HepG2 (cell line): ENCODE measurements around the gene SPTBN2. TPM values are rescaled to one million over a fixed set of nuclear protein-coding genes. Genes with fewer than 3 reads are reported as not detected.

Experiments used
- BRCA1 ChIP-seq: sonication (generic); formaldehyde crosslinking; IDR thresholded peaks from 2 replicates; pipeline ENCODE4 v1.4.0; 2020; ENCODE audit warnings: missing genetic modification reagents
- CHCHD3 ChIP-seq: sonication (generic); formaldehyde crosslinking; IDR thresholded peaks from 2 replicates; pipeline ENCODE4 v1.8.0; 2022; ENCODE audit warnings: mild to moderate bottlenecking, missing genetic modification reagents, moderate library complexity
- GRHL1 ChIP-seq: sonication (generic); formaldehyde crosslinking; conservative IDR thresholded peaks from 2 replicates; pipeline ENCODE4 v1.8.0; 2022; ENCODE audit warnings: missing genetic modification reagents
- KAT8 ChIP-seq: IDR thresholded peaks from 2 replicates; pipeline ENCODE4 v1.6.1; 2016; ENCODE audit warnings: missing genetic modification reagents, missing compliant biosample characterization
- KLF6 ChIP-seq: IDR thresholded peaks from 2 replicates; pipeline ENCODE4 v1.8.0; 2016; ENCODE audit warnings: missing biosample characterization, missing genetic modification reagents
- MAX ChIP-seq: IDR thresholded peaks from 2 replicates; pipeline ENCODE4 v1.6.1; 2012; ENCODE audit warnings: inconsistent platforms
- NFE2 ChIP-seq: sonication (generic); formaldehyde crosslinking; IDR thresholded peaks from 2 replicates; pipeline ENCODE4 v1.4.0; 2020; ENCODE audit warnings: missing genetic modification reagents
- NPAS2 ChIP-seq: sonication (generic); formaldehyde crosslinking; IDR thresholded peaks from 2 replicates; pipeline ENCODE4 v1.8.0; 2022; ENCODE audit warnings: mild to moderate bottlenecking, missing genetic modification reagents, borderline replicate concordance
- PBX2 ChIP-seq: IDR thresholded peaks from 2 replicates; pipeline ENCODE4 v1.6.1; 2016; ENCODE audit warnings: control low read depth
- RAD21 ChIP-seq: fragments of 450-650 bp; formaldehyde crosslinking; IDR thresholded peaks from 2 replicates; pipeline ENCODE4 v1.5.0; 2020; ENCODE audit warnings: mild to moderate bottlenecking
- SAFB2 ChIP-seq: sonication (generic); formaldehyde crosslinking; IDR thresholded peaks from 2 replicates; pipeline ENCODE4 v1.5.1; 2020; ENCODE audit warnings: missing genetic modification reagents, low read depth, mild to moderate bottlenecking, borderline replicate concordance
- SIN3B ChIP-seq: fragments of 150-350 bp; IDR thresholded peaks from 2 replicates; pipeline ENCODE4 v1.6.1; 2014; ENCODE audit warnings: low read length
- SP140L ChIP-seq: sonication (generic); formaldehyde crosslinking; IDR thresholded peaks from 2 replicates; pipeline ENCODE4 v1.4.0; 2020; ENCODE audit warnings: missing genetic modification reagents, borderline replicate concordance
- SRSF1 ChIP-seq: fragments of 200-400 bp; formaldehyde crosslinking; optimal IDR thresholded peaks from 2 replicates; pipeline ENCODE3; 2017; ENCODE audit warnings: mild to moderate bottlenecking, low read depth, low read length, moderate library complexity
- ZC3H13 ChIP-seq: sonication (generic); formaldehyde crosslinking; IDR thresholded peaks from 2 replicates; pipeline ENCODE4 v1.8.1; 2023; ENCODE audit warnings: mild to moderate bottlenecking, missing genetic modification reagents, moderate library complexity
- ZKSCAN1 ChIP-seq: fragments of 150-350 bp; IDR thresholded peaks from 2 replicates; pipeline ENCODE4 v1.6.1; 2014; ENCODE audit warnings: low read length
- ZNF124 ChIP-seq: sonication (generic); formaldehyde crosslinking; IDR thresholded peaks from 2 replicates; pipeline ENCODE4 v1.4.0; 2020; ENCODE audit warnings: missing genetic modification reagents
- ZNF232 ChIP-seq: sonication (generic); formaldehyde crosslinking; IDR thresholded peaks from 2 replicates; pipeline ENCODE4 v1.4.0; 2020; ENCODE audit warnings: missing genetic modification reagents, borderline replicate concordance
- ZNF235 ChIP-seq: sonication (generic); formaldehyde crosslinking; IDR thresholded peaks from 2 replicates; pipeline ENCODE4 v1.8.1; 2023; ENCODE audit warnings: mild to moderate bottlenecking, missing genetic modification reagents, borderline replicate concordance
- ZNF292 ChIP-seq: sonication (generic); formaldehyde crosslinking; IDR thresholded peaks from 2 replicates; pipeline ENCODE4 v1.8.1; 2022; ENCODE audit warnings: mild to moderate bottlenecking, low read depth, missing genetic modification reagents, borderline replicate concordance
- ZNF333 ChIP-seq: sonication (generic); formaldehyde crosslinking; IDR thresholded peaks from 2 replicates; pipeline ENCODE4 v1.4.0; 2020; ENCODE audit warnings: mild to moderate bottlenecking, missing genetic modification reagents, borderline replicate concordance
- ZNF556 ChIP-seq: sonication (generic); formaldehyde crosslinking; IDR thresholded peaks from 2 replicates; pipeline ENCODE4 v1.4.0; 2020; ENCODE audit warnings: mild to moderate bottlenecking, missing genetic modification reagents, borderline replicate concordance
- ZNF580 ChIP-seq: IDR thresholded peaks from 2 replicates; pipeline ENCODE4 v1.6.1; 2016; ENCODE audit warnings: low read depth, borderline replicate concordance
- ZNF672 ChIP-seq: sonication (generic); formaldehyde crosslinking; IDR thresholded peaks from 2 replicates; pipeline ENCODE4 v1.8.1; 2022; ENCODE audit warnings: missing genetic modification reagents
- ZNF703 ChIP-seq: sonication (generic); formaldehyde crosslinking; IDR thresholded peaks from 2 replicates; pipeline ENCODE4 v1.5.1; 2020; ENCODE audit warnings: missing genetic modification reagents, mild to moderate bottlenecking, moderate library complexity, borderline replicate concordance
- ZNF713 ChIP-seq: sonication (generic); formaldehyde crosslinking; IDR thresholded peaks from 2 replicates; pipeline ENCODE4 v1.4.0; 2020; ENCODE audit warnings: mild to moderate bottlenecking, missing genetic modification reagents
- ZNF761 ChIP-seq: sonication (generic); formaldehyde crosslinking; conservative IDR thresholded peaks from 2 replicates; pipeline ENCODE4 v1.4.0; 2020; ENCODE audit warnings: mild to moderate bottlenecking, missing genetic modification reagents
- ZNF777 ChIP-seq: sonication (generic); formaldehyde crosslinking; IDR thresholded peaks from 2 replicates; pipeline ENCODE4 v1.4.0; 2020; ENCODE audit warnings: missing genetic modification reagents
- polyA plus RNA-seq, 8 experiments: library from polyadenylated mRNA; depleted of rRNA in 3 of 8; stranded (reverse) in 7 of 8; unstranded in 1 of 8; fragments of >200 nt; fragmentation: Illumina TruSeq in 4 of 8; extraction: Trizol in 4 of 8; gene quantifications; 2 replicates each; pipeline versions ENCODE4 v1.2.1 to v1.2.3, GENCODE V29; 2011 to 2016; ENCODE audit warnings: low read depth in 4 of 8, missing spikeins in 1 of 8, mixed read lengths in 1 of 8; ENCODE audit not compliant: insufficient read depth in 1 of 8
- total RNA-seq, 5 experiments: library from RNA; depleted of rRNA; stranded (reverse); fragments of >200 nt; fragmentation: Illumina TruSeq; extraction: Trizol; gene quantifications; 2 replicates each; pipeline ENCODE4 v1.2.3, GENCODE V29; 2016; ENCODE audit warnings: low read depth in 1 of 5

SPTBN2 gene
- total and polyA plus RNA-seq, 2 of the 13 experiments (the other 11 are each of a cell fraction or from before 2014, with no cell fraction given), result 0.65 to 4.0 TPM

- TF ChIP-seq ZNF333, result no peak; the same call in 1 of the 2 replicates
- TF ChIP-seq ZNF232 (CRISPR knock-in tag), result no peak
- TF ChIP-seq KAT8 (CRISPR knock-in tag), result peak; percentile 89
- TF ChIP-seq ZNF235 (CRISPR knock-in tag), result peak; percentile 65; the same call in 1 of the 2 replicates
- TF ChIP-seq RAD21 (CRISPR knock-in tag), result 0 out of 2 replicates have a peak, but pooled peaks have one; percentile 24
- TF ChIP-seq SRSF1, result no peak
- TF ChIP-seq SAFB2, result peak; percentile 57; the same call in 1 of the 2 replicates
- no peak; the same call in 1 of the 2 replicates for TF ChIP-seq ZNF703 (CRISPR knock-in tag)
- no peak for TF ChIP-seq ZNF672 (CRISPR knock-in tag)
- TF ChIP-seq SIN3B, result no peak; the same call in 1 of the 2 replicates
- no peak for TF ChIP-seq NFE2 (CRISPR knock-in tag)
- TF ChIP-seq ZNF556 (CRISPR knock-in tag), result no peak
- no peak; the same call in 1 of the 2 replicates for TF ChIP-seq ZKSCAN1
- 0 out of 2 replicates have a peak, but pooled peaks have one; percentile 2 for TF ChIP-seq ZNF580 (CRISPR knock-in tag)
- no peak for TF ChIP-seq ZNF292
- TF ChIP-seq PBX2 (CRISPR knock-in tag), result peak; percentile 94
- TF ChIP-seq ZC3H13 (CRISPR knock-in tag), result peak; percentile 69; the same call in 1 of the 2 replicates
- no peak for TF ChIP-seq ZNF761
- no peak for TF ChIP-seq NPAS2 (CRISPR knock-in tag)
- TF ChIP-seq ZNF124 (CRISPR knock-in tag), result no peak
- TF ChIP-seq MAX, result peak; percentile 92
- TF ChIP-seq KLF6 (CRISPR knock-in tag), result 0 out of 2 replicates have a peak, but pooled peaks have one; percentile 63
- no peak for TF ChIP-seq ZNF713 (CRISPR knock-in tag)
- no peak for TF ChIP-seq GRHL1 (CRISPR knock-in tag)
- no peak for TF ChIP-seq SP140L (CRISPR knock-in tag)
- TF ChIP-seq CHCHD3 (CRISPR knock-in tag), result 0 out of 2 replicates have a peak, but pooled peaks have one; percentile 32
- no peak for TF ChIP-seq BRCA1 (CRISPR knock-in tag)
- TF ChIP-seq ZNF777 (CRISPR knock-in tag), result 0 out of 2 replicates have a peak, but pooled peaks have one; percentile 3
Measured at GRCh38 chr11:66638177-66639065, 90.6 kb downstream of the SPTBN2 start, which contains the start of gene RBM4 (continued).
